ENCODE results near the gene DNAH3.
"Not testable (repeated sequence)": the region's sequence is repeated elsewhere in the genome, so short reads cannot be mapped to it uniquely, and the experiment has no call there.

DNAH3 gene

DNA sequence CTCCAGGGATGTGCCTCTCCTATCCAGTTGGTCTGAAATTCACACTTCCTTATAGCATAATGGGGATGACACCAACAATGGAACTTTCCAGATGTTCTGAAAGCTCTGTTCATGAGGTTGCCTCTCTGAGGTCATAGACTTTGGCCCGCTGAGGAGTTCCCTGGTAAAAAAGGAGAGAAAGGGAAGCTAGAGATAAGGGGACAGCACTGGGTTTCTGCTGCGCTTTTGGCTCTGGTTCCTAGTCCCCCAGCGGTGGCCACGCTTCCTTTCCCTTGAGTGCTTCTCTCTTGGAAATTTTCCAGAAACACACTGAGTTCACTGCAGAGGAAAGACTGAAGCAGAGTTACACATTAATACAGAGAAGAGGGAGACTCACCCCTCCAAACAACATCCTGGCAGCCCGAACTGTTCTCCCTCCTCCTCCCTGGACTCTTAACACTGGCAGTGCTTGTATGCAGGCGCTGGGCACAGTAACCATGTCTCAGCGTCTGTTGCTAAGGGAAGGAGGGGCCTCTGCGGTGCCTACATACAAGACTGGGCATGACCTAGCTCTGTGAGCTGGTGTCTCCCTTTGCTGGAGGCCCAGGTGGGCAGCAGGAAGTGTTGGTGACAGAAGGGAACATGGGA is at the start of gene DNAH3:
Gene DNAH3 (minus strand): TSS at position 472 of the 627 bp plus-strand sequence. CDS start 527 bp downstream, outside the sequence.
- no peak for DNase-seq

GRCh38 chr16:21199607-21200218 is 49.1 kb upstream of the DNAH3 start:
- DNase-seq, result no peak

- DNase-seq, result no peak
Observed at GRCh38 chr16:21197621-21198020, 47.0 kb upstream of the DNAH3 start.

DNA sequence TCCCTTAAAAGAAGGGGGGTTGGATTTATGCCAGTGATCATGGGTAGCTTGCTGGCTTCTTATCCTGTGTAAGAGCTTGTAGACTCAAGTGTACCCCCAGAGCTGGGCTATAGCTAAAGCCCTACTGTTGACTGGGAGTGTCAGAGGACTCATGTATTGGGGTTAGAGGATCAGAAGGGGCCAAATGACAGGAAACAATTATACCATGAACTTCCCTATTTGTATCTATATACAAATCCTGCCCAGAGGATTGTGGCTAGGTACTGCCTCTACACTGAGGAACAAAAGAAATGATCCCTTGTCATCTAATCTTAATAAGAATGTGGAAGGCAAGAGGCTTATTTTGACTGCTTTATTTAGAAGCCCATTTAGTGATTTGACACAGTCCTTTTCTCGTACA is 46.5 kb upstream of the DNAH3 start:
- no peak for DNase-seq

DNA sequence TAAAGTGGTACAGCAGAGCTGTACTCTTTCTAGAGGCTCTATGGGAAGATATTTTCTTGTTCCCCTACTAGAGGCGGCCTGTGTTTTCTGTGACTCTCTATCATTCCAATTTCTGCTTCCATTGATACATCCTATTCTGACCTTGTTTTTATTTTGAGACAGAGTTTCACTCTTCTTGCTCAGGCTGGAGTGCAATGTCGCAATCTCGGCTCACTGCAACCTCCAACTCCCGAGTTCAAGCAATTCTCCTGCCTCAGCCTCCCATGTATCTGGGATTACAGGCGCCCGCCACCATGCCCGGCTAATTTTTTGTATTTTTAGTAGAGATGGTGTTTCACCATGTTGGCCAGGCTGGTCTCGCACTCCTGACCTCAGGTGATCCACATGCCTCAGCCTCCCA is 44.7 kb upstream of the DNAH3 start:
- not testable (repeated sequence) for DNase-seq

DNA sequence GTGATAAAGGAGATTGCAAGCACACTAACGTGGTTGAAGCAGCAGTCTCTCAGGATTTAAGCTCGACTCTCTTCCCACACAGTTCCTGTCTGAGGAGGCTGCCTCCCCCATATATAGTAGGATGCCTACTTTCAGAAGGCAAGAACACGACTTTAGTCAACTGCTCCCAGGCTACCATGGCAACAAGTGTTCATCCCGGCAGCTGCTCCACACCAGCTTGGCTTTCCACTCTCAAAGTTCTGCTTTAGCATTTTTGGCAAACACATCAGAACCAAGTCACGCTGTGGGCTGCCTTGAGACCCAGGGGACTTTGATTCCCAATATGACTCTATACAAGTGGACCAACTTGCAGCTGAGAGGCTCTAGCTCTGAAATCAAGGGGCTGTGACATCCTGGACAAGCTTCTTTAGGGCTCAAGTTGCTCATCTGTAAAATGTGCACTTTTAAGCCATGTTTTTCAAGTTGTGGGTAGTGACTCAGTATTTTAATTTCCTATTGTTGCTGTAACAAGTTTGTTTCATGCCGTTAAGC is 44.2 kb upstream of the DNAH3 start:
- DNase-seq, result no peak

DNA sequence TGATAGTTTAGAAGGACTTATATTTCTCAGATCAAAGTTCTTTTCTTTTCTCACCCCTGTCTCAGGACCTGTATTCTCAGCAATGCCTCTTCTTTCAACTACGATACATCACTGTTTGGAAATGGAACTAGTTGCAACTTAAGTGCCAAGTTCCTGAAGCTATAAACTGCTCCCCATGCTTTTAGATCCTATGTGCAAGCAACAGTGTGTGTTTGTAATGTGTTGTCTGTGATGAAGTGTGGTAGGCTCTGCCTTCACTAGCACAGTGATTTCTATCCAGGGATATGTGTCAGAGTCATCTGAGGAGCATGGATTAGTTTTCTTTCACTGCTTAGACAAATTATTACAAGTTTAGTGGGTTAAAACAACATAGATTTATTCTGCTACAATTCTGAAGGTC is 42.3 kb upstream of the DNAH3 start:
- no peak for DNase-seq

- no peak for DNase-seq
Observed at GRCh38 chr16:21190599-21190998, 40.0 kb upstream of the DNAH3 start.

- no peak for DNase-seq
Observed at GRCh38 chr16:21190013-21190412, 39.4 kb upstream of the DNAH3 start.

DNA sequence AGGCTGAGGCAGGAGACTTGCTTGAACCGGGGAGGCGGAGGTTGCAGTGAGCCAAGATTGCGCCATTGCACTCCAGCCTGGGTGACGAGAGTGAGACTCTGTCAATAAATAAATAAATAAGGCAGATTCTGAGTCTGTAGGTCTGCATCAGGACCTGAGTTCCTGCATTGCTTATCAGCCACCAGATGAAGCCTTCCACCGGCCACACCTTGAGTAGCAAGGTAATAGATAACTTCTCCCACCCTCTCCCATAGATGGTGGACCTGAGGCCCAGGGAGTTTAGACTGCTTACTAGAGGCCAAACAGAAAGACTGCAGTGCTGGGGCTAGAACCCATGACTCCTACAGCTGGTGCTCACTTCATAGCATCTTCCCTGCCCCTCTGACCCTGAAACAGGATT is 38.7 kb upstream of the DNAH3 start:
- no peak for DNase-seq

- DNase-seq, result no peak
Observed at GRCh38 chr16:21186326-21186691, 35.7 kb upstream of the DNAH3 start.

DNA sequence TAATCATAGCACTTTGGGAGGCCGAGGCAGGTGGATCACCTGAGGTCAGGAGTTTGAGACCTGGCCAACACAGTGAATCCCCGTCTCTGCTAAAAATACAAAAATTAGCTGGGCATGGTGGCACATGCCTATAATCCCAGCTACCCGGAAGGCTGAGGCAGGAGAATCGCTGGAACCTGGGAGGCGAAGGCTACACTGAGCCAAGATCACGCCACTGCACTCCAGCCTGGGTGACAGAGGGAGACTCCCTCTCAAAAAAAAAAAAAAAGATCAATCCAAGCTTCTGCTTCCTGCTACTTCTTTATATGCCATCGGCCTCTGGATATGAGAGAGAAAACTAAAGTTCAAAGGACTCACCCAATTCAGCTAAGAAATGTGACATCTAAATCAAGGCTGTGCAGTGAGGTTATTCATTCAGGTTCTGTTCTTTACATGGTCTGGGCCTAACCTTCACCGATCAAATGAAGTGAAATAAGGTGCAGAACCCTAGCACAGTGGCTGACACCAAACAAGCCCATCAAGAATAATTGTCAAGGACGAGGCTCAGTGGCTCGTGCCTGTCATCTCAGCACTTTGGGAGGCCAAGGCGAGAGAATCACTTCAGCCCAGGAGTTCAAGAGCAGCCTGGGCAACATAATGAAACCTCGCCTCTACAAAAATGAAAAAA is 35.1 kb upstream of the DNAH3 start:
- DNase-seq, result no peak

GRCh38 chr16:21184834-21185233 is 34.2 kb upstream of the DNAH3 start:
- no peak for DNase-seq

- no peak for DNase-seq
Observed at GRCh38 chr16:21183995-21184394, 33.3 kb upstream of the DNAH3 start.

DNA sequence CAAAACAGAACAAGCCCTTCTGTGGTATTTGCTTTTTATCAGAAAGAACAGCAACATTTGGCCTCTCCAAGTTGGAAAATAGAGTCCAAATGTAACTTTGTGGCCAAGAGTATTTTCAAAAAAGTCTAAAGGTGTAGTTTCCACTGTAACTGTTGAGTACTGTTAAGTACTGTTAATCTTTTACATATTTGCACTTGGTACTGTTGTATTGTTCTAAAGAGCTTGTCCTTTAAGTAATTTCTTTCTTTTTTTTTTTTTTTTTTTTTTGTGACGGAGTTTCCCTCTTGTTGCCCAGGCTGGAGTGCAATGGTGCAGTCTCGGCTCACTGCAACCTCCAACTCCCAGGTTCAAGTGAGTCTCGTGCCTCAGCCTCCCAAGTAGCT is 29.3 kb upstream of the DNAH3 start:
- DNase-seq, result no peak

DNA sequence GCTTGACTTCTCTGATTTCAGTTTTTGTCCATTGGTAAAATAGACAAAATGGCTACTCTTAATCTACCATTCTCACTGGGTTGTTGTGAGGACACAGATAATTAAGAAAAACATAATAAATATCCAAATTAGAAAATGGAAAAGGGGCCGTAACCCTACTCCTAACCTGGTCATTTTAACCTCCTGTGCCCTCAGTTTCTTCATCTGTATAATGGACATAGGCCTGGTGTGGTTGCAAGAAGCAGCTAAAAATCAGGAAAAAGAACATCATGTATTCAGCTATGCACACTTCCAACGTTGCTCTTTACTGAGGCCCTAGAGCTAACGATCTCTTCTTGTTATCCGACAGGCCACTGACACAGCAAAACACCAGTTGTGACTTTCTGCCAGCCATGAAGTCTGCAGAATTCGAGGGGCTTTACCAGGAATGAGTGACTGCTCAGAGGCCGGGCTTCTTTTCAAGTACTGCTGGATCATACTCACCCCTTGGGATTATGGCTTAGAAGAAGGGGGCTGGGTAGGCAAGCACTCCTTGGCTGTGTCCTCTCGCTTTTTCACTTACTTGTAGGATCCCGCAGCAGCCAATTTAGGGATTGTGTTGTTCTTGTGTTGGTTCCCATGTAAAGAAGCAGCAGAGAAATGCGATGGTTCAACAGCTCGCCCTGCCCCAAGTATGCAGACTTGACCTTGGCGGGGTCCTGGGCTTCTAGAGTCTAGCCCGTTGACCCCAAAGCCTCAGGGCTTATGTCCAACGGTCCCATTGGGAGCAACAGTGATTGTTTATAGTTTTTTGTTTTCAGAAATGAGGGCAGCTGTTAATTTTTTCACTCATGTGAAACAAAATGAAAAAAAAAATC is 28.7 kb upstream of the DNAH3 start:
- no peak for DNase-seq

- DNase-seq, result no peak
Observed at GRCh38 chr16:21175397-21175796, 24.8 kb upstream of the DNAH3 start.

DNA sequence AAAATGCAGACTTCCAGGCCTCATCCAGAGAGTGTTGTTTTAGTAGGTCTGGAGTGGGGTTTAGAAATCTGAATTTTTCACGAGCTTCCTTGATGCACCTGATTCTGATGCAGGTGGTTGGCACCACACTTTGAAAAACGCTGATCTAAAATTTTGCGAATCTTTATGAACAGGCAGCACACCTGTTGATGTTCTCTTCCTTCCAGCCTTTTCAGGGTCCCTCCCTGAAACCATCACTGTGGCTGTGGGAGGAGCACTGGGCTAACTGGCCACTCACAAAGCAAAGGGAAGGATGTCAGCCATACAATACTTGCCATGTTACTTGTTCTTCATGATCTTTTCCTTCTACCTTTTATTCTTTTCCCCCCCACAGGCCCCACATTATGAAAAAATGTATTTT is 22.0 kb upstream of the DNAH3 start:
- DNase-seq, result no peak

- not testable (repeated sequence) for DNase-seq
Observed at GRCh38 chr16:21170116-21170515, 19.5 kb upstream of the DNAH3 start.

GRCh38 chr16:21169249-21169981 is 18.8 kb upstream of the DNAH3 start:
- no peak for DNase-seq

- no peak for DNase-seq
Observed at GRCh38 chr16:21167929-21168602, 17.4 kb upstream of the DNAH3 start.

GRCh38 chr16:21167360-21167759 is 16.7 kb upstream of the DNAH3 start:
- DNase-seq, result no peak
